ENCODE data around the gene GNG14. TPM values are rescaled to one million over a fixed set of nuclear protein-coding genes. Genes with fewer than 3 reads are reported as not detected.
"Not testable (repeated sequence)": the region's sequence is repeated elsewhere in the genome, so short reads cannot be mapped to it uniquely, and the experiment has no call there.

GNG14 gene
- total RNA-seq, 1 donor from 2014 or later, result not detected

- DNase-seq (ENCODE audit: low spot score), result no peak
These were observed 20.0 kb upstream of the GNG14 start for GRCh38 chr19:12667731-12668302.

GRCh38 chr19:12668346-12668745 lies 19.5 kb upstream of the GNG14 start:
- DNase-seq (ENCODE audit: low spot score), result no peak

- DNase-seq (ENCODE audit: low spot score), result peak; percentile 29
These were observed 18.9 kb upstream of the GNG14 start for GRCh38 chr19:12668932-12669269.

GRCh38 chr19:12669270-12670158 lies 18.3 kb upstream of the GNG14 start:
- peak; percentile 79 for DNase-seq (ENCODE audit: low spot score)

GRCh38 chr19:12670159-12670928 lies 17.5 kb upstream of the GNG14 start:
- no peak for DNase-seq (ENCODE audit: low spot score)

GRCh38 chr19:12672744-12673143 lies 15.1 kb upstream of the GNG14 start:
- no peak for DNase-seq (ENCODE audit: low spot score)

GRCh38 chr19:12675399-12675798 lies 12.4 kb upstream of the GNG14 start:
- no peak for DNase-seq (ENCODE audit: low spot score)

- DNase-seq (ENCODE audit: low spot score), result no peak
These were observed 11.9 kb upstream of the GNG14 start for GRCh38 chr19:12675940-12676339.

- peak; percentile 81 for DNase-seq (ENCODE audit: low spot score)
These were observed 11.4 kb upstream of the GNG14 start for GRCh38 chr19:12676384-12676792.

- DNase-seq (ENCODE audit: low spot score), result no peak
These were observed 10.9 kb upstream of the GNG14 start for GRCh38 chr19:12676928-12677327.

GRCh38 chr19:12678039-12678438 lies 9.8 kb upstream of the GNG14 start:
- DNase-seq (ENCODE audit: low spot score), result not testable (repeated sequence)

- no peak for DNase-seq (ENCODE audit: low spot score)
These were observed 7.8 kb upstream of the GNG14 start for GRCh38 chr19:12680034-12680433.

- peak; percentile 97 for DNase-seq (ENCODE audit: low spot score)
These were observed 6.5 kb upstream of the GNG14 start, which contains the start of gene DHPS for GRCh38 chr19:12681074-12681987. Gene DHPS (minus strand): TSS chr19:12681880. CDS start chr19:12681766, 114 bp downstream.

- DNase-seq (ENCODE audit: low spot score), result no peak
These were observed 2.0 kb upstream of the GNG14 start for GRCh38 chr19:12685831-12686230.

GRCh38 chr19:12689012-12689411 lies 1.2 kb downstream of the GNG14 start:
- no peak for DNase-seq (ENCODE audit: low spot score)

- DNase-seq (ENCODE audit: low spot score), result no peak
These were observed 1.9 kb downstream of the GNG14 start for GRCh38 chr19:12689581-12690216.

GRCh38 chr19:12692960-12693359 lies 5.2 kb downstream of the GNG14 start:
- DNase-seq (ENCODE audit: low spot score), result no peak

GRCh38 chr19:12694641-12695040 lies 6.8 kb downstream of the GNG14 start:
- DNase-seq (ENCODE audit: low spot score), result no peak

GRCh38 chr19:12695096-12695495 lies 7.3 kb downstream of the GNG14 start:
- DNase-seq (ENCODE audit: low spot score), result no peak

- no peak for DNase-seq (ENCODE audit: low spot score)
These were observed 7.7 kb downstream of the GNG14 start for GRCh38 chr19:12695514-12695913.

GRCh38 chr19:12695997-12696365 lies 8.2 kb downstream of the GNG14 start:
- no peak for DNase-seq (ENCODE audit: low spot score)

Measured in mucosa of gallbladder (tissue), 1 donor.